HG03354 (cell line): ENCODE results near the gene THAP4.
"Not testable (repeated sequence)": the region's sequence is repeated elsewhere in the genome, so short reads cannot be mapped to it uniquely, and the experiment has no call there.

ENCODE experiments used
- ATAC-seq: cut with Tn5 transposase; IDR thresholded peaks from one replicate; pipeline ENCODE4 v1.9.1; 2021; ENCODE audit warnings: mild to moderate bottlenecking; ENCODE audit not compliant: unreplicated experiment, poor library complexity, severe bottlenecking

THAP4 gene

DNA sequence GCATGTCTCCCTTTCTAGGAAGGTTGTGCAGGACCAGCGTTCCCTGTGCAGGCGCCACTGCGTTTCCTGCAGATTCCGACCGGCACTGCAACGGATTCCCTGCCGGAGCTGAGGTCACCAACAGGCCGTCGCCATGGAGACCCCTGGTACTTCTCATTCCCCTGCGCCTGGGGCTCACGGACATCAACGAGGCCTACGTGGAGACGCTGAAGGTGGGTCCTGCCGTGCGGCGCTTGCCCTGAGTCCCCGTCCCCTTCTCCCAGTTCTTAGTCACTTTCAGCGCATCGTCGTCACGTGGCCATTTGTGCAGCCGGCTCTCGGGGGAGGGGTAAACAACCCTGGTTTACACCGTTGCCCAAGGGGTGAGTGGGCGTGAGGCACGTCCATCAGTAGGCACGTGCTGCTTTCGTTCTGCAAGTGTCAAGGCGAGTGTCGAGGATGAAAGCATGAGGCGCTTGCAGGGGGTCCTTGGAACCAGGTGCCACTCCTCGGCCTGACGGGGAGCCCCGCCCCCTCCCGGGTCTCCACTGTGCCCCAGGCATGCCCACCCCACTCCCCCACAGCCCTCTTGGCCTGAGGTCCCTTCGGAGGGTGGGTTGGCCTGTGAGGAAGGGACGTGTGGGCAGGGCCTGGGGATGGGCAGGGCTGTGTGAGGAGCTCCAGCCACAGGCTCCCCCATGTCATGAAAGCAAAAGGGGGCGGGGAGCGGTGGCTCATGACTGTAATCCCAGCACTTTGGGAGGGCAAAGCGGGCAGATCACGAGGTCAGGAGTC is 29.9 kb upstream of the THAP4 start:
- ATAC-seq: no peak

DNA sequence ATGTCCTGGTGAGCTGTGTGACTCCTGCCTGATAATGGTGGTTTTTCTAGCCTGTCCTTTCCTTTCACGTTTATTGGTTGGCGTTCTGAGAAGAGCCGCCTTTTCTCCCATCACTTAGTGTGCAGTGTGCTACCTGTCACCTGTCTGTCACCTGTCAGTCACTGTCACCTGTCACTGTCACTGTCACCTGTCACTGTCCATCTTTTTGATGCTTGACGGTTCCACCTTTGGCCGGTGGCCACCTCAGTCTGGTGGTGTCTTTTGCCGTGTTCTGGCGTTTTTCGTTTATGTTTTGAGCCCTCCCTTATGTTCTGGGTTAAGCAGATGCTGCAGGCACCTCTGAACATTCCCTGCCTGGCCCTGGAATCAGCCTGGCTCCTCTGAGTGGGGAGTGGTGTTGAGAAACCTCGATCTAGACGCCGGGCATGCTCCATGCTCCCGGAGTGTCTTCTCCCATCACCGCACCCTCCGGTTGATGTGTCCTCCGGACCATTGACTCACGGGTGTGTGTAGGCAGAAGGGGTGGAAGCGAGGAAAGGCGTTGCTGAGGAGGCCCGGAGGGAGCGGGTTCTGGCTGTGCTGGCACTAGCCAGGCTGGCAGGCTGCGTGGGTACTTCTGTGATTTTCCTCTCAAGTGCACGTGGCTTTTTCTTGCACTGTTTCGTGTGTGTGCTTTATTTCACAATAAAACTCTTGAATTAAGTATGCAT is 28.9 kb upstream of the THAP4 start:
- no peak for ATAC-seq

DNA sequence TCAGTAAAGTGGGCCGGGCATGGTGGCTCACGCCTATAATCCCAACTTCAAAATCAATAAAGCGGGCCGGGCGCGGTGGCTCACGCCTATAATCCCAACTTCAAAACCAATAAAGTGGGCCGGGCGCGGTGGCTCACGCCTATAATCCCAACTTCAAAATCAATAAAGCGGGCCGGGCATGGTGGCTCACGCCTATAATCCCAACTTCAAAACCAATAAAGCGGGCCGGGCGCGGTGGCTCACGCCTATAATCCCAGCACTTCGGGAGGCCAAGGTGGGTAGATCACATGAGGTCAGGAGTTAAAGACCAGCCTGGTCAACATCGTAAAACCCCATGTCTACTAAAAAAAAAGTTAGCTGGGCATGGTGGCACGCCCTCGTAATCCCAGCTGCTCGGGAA is 25.8 kb upstream of the THAP4 start:
- ATAC-seq: not testable (repeated sequence)

DNA sequence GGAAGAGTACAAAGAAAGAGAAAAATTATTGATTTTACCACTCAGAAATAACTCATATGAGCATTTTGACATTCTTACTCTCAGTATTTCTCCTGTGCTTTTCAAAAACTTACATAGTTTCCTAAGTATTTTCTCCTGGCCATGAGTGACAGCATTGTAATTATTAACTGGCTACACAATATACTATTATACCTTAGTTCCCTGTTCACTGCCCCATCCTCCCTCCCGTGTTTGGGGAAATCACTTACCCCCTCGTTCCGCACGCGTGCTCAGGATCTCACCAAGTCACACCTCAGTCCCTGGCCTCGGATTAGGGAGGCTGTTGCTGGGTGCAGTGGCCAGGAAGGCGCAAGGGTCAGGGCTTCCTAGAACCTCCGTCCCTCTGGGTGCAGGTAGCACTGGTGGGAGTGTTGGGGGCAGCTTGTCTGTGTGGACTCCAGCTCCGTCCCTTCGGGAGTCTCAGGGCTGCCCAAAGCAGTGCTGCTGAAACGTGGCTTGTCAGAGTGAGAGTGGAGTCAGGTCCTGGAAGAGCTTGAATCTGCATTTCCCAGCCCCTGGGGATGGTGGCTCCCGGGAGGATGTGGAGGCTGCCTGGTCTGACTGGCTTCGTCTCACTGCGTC is 23.7 kb upstream of the THAP4 start:
- ATAC-seq: no peak

DNA sequence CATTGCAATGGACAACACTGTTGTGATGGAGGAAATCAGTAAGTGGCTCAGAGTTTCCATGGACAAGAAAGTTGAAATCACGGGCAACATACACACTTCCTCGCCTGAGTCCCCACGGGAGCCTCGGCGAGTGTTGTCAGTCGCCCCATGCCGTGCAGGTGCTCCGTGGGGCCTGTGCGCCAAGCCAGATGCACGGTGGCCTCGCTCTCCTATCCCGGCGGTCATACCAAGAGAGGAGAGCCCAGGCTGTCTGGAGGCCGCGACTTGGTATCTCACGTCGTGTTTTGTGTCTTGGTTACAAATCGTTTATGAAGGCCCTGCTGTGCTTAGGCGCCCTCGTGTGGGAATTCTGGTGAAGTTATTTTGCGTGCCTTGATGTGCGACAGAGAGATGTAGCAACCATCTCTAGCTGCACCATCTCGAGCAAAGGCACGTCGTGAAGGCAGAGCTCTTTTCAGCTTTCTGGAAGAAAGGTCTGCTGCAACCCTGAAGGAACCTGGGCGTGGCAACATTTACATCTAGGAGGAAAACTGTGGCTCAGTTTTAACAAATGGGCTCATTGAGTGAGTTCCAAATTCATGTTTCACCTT is 22.3 kb upstream of the THAP4 start:
- no peak for ATAC-seq

DNA sequence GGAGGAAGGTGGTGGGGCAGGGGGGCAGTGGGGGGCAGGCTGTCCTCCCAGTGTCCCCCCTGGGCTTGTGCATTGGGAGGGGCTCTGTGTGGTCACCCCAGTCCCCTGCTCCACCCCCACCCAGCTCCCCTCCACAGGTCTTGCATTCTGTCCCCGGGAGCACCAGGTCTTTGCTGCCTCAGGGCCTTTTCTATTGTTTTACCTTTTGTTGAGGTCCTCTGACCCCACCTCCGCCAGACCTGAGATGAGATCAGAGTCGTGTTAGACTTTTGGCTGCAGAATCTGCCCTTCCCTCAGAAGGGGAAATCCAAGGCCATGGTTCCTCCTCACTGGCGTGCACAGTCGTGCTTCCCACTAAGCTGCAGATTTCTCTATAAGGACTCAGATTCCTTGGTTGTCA is 21.3 kb upstream of the THAP4 start:
- ATAC-seq: no peak

DNA sequence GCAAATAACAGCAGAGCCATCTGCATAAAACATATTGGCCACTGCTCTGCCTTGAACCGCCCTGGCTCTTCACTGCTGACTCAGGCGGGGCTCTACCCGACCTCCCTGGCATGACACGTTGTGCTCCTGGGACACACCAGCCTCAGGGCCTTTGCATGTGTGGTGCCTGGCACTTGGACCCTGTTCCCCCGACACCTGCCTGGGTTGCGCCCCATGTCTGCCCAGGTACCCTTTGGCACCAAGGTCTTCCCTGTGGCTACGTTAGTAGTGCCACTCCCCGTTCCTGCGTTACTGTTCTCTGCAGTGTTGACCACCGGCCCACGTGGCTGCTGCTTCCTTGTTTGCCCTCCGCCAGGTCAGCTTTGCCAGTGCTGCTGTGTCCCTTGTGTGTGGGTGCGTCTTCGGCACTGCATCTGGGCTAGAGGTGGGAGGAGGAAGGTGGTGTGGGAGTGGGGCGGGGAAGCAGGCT is 20.9 kb upstream of the THAP4 start:
- no peak for ATAC-seq

DNA sequence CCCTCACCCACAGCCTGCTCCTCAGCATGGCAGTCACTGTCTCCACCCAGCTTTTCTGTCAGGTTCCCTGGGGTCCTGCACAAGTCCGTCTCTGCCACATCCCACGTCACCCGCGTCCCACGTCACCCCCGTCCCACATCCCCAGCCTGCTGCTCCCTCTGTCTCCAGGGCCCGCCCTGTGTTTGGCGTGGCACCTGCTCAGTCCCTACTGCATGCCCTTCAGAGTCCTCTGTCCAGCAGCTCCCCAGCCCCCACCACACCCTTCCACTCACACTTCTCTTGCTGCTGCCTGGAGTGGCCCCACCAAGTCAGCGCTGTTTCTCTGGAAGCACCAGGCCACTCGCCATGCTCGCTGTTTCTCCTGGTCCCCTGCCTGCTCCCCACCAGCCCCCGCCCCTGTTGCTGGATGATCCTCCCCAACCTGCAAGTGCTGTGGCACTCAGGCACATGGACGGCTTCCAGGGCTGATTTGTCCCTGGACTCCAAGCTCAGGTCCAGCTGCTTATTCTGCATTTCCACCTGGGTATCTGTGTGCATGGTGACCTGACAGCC is 19.3 kb upstream of the THAP4 start:
- no peak for ATAC-seq

DNA sequence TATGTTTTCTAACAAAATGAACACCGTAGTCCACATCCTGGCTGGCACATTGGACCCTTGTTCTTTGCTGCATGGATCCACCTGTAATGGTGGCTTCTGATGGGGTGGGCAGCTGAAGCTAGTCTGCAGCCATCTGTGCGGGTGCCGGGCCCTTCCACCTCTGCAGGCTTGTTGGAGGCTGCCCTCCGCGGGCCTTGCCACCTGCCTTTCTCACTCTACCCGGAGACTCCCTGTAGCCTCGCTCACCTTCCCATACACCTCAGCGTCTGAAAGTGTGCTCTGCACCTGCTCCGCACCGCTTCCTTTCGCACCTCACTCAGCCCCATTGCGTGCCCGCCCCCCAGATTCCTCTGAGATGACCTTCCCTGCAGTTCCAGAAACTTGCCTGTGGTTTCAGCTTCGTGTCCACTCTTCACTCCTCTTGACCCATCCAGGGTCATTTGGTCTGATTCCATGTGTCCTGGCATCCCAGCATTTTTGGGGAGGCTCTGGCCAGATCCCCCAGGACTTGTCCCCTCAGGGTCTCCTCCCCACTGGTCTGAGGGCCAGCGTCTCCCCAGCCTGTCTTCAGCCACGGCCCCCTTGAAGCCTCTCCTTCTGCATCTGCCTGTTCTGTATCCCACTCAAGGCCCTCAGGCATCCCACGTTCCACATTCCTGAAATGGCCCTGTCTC is 18.7 kb upstream of the THAP4 start:
- no peak for ATAC-seq

DNA sequence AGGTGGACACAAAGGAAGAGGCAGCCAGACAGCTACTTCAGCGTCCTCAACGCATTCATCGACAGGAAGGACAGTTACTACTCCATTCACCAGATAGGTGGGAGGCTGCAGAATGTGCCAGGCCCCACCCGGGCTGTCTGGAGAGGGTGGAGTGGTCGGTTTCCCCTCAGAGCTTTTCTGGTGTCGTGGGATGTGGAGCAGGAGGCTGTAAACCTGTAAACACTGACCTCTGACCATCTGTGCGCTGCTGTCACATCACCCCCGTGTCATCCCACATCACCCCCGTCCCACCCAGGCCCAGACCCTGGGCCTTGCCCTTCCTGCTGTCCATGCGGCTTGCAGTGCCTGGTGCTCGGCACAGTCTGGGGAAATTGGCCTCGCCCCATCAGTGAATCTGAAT is 17.6 kb upstream of the THAP4 start:
- ATAC-seq: no peak

DNA sequence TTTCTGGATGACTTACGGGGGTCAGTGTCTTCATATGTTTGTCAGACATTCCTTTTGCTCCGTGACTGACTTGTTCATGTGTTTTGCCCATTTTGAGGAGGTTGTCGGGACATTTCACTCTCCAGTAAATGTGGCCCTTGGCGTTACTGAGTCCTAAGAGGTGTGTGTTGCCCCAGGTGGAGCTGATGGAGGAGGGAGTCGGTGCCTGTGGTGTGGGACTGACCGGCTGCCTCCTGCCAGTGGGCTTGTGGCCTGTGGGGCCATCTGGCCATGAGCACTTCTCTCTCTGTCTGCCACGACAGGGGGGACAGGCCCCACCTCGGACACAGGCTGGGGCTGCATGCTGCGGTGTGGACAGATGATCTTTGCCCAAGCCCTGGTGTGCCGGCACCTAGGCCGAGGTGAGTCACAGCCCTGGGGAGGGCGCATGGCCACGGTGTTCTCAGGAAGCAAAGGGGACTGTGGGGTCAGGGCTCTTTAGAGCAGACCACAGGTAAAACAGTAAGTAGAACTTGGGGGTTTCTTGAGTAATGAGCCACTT is 16.3 kb upstream of the THAP4 start:
- no peak for ATAC-seq

DNA sequence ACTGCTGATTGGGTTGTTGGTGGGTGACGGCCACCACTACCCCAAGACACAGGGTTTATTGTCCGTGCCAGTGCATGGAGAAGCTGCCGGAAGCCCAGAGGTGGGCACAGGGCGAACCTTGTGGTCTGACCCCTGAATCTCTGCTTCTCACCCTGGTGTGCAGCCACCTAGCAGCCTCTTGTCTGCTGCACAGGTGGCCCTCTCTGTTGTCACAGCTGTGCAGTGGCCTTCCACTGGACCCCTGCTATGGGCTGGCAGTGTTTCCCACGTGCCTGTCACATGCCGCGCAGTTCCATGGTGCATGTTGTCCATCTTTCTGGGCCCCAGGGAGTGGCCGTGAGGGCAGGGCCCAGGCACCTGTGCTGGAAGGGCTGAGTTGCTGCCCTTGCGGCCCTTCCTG is 15.8 kb upstream of the THAP4 start:
- ATAC-seq: no peak

DNA sequence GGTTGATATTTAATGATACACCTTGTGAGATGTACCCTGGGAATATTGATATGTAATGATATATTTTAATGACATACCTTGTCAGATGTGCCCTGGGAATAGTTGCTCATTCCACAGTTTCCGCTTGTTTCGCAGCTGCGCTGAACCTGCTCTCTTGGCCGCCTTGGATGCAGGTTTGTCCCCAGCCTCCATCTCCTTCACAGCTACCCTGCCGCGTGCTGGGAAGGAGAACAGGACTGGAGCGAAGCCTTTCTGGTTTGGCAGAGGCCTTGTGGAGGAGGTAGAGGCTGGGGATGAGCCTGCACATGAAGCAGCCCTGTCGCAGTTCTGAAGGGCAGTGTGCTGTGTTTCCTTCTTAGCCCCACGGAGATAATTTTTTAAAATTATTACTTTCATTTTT is 15.2 kb upstream of the THAP4 start:
- no peak for ATAC-seq

DNA sequence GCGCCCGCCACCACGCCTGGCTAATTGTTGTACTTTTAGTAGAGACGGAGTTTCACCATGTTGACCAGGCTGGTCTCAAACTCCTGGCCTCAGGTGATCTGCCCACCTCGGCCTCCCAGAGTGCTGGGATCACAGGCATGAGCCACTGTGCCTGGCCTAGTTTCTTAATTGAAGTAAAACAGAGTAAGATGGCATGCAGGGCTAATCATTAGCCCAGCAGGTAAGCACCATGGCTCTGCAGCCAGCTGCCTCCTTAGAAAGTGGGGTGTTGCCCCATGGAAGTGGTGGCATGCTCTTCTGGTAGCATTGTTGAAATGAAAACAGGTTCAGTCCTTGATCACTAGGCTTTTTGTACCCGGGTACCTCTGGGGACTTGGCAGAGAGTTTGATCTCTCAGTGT is 13.0 kb upstream of the THAP4 start:
- ATAC-seq: no peak

DNA sequence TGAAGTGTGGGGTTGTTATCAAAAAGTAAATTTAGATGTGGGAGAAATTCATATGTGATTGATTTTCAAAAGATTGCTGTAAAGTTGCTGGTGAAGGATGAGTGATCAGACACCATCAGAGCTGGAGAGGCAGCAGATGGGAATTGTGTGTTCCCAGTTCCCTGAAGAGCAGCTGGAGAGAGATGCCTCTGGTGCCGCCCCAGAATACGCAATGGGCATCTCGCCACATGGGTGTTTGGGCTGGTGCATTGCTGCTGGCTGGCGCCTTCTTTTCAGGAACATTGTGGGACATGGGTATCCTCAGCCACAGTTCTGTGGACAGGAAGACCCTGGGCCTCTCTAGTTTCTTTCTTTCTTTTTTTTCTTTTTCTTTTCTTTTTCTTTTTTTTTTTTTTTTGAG is 12.4 kb upstream of the THAP4 start:
- no peak for ATAC-seq

DNA sequence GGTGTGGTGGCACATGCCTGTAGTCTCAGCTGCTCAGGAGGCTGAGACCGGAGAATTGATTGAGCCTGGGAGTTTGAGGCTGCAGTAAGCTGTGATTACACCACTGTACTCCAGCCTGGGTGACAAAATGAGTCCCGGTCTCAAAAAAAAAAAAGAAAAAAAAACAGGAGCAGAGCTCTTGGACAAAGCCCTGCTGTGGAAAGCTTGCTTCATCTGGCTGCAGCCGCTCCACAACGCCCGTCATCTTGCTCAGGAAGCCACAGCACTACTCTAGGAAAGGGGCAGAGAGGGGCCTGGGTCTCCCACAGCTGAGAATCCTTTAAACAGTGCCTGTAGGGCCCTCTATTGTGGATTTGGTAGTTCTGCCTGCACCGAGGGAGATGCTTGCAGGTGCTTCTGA is 11.5 kb upstream of the THAP4 start:
- no peak for ATAC-seq

DNA sequence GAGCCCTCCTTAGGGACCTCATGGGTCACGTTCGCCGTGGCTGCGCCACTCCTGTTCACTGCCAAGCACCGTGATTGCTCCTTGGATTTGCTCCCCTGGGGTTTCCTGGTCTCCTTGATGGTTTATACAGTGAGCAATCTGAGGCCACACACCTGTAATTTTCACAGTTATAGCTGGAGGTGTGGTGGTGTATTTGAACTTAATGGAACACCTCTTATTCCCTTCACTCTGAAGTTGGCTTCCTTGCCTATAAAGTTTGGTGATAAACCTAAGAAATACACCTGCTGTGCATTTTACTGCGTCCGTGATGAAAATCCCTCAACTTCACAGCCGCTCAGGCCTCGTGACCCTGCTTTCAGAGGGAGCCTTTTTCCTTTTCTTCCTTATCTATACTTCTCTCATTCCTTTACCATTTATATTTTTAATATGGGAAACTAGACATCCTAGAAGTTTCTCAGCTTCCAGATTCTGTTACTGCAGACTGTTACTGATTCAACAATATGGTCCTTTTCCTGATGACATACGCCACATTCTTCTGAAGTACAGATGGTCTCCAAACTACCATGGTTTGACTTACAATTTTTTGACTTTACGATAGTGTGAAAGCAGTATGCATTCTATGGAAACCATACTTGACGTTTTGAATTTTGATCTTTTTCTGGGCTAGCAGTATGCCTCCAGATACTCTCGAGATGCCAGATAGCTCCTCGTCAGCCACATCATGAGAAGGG is 9.1 kb upstream of the THAP4 start:
- no peak for ATAC-seq

DNA sequence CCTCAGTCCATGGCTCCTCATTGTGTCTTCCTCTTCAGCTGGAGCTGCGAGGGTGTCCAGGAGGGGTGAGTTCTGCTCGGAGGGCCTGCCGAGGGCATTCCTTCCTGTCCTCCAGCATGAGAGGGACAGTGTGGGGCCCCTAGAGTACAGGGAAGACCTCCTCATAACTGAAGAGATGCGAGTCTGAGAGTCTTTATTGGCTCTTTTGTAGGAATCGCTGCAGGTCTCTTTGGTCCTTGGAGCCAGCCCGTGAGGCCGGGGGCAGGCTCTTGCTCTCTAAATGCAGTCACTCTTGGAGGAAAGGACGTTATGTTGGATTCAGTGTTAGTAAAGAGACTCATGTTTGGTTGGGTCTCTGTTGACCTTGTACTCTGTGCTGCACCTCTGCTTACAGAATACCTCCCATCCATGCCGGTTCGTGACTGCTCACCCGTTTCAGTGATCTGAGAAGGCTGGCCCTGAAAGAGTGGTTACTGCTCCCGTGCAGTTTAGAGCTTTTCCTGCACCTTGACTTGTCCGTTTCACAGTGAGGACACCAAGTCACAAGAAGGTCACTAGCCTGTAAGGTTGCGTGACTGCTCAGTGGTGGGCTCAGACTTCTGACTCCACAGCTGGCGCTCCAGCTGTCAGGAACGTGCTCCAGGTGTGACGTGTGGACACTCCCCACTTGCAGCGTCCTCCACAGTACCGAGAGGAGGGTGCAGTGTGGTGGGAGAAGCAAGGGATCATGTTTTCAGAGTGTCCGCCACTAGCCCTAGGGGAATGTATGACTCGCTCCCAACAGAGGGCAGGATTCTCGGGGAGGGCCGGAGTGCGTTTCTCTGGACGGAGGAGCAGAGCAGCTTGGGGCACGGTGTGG is 8.3 kb upstream of the THAP4 start:
- no peak for ATAC-seq
